HG02884 (cell line): Measurements from ENCODE around the gene MYLK4.
A peak's percentile ranks its signal among the peaks of the same experiment; 100 is the strongest.

Experiments used
- ATAC-seq: cut with Tn5 transposase; IDR thresholded peaks from one replicate; pipeline ENCODE4 v1.9.1; 2021; ENCODE audit warnings: mild to moderate bottlenecking, moderate library complexity; ENCODE audit not compliant: unreplicated experiment

Gene MYLK4

DNA sequence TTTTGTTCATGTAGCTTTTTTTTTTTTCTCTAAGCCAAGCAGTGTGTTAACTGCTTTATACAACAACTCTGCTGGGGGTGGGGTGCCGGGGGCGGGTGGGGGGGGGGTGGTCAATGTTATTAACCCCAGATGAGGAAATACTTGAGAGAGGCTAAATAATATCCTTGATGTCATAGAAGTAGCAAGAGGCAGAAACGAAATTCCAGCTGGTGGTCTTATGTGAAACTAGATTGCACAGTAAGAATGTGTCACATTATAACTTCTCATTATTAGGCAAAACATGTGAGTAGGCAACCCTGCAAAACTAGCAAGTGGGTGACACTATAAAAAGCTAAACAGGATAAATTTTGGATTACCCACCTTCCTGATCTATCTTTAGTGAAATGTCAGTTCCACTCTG is 12.8 kb downstream of the MYLK4 start:
- no peak for ATAC-seq

DNA sequence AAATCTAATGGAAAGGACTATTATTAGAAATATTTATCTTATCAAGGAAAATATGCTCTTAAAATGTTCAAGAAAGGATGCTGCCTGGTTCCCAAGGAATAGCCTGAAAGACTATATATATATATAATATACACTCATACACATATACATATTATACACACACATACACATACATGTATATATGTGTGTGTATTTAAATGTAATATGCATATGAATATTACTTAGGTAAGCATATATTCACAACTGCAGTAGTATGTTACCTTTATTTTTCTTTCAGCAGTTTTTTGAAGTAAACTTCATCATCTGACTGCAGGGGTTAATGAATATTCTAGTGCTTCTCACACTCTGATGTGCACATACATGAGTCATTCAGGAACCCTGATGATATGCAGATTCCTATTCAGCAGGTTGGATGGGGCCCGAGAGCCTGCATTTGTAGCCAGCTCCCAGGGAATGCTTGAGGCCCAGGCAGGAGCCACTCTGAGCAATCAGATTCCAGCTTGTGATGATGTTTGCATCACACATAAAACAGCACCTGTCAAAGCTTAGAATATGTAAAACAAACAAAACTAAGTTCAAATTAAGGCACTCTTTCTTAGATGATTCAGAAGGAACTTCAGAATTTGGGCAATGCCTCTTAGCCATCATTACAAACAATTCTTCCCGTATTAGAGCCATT is 16.1 kb downstream of the MYLK4 start:
- ATAC-seq = no peak

DNA sequence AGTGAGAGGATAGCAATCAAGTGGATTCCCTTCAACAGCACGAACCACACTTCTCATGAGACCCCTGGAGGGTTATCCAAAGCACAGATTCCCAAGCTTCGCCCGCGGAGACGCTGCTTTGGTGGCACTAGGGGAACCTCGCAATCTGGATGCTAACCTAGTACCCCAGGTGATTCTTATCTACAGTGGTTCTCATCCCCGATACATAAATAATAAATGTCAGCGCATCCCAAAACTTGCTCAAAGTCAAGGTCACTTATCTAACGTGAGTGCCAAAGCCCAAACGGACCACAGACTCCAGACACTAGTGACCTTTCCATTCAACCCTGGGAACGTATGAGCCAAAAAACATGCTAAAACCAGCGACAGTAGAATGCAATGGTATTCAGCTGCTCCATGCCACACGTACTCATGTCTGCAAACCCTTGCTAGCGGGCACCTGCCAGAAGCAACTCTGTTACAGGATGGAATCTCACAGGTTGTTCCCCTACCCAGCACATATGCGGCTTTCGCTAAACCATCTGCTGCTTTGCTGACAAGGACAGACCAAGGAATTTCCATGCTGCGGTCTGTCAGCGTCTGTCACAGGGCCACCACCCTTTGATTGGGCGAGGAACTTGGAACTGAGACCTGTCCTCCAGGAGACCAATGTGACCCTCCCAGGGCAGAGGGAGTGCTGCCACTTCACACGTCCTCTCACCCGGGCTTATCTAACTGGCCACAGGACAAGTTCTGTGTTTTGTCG is 16.8 kb downstream of the MYLK4 start:
- ATAC-seq = no peak

GRCh38 chr6:2733324-2733723 is 17.4 kb downstream of the MYLK4 start:
- peak; percentile 98 for ATAC-seq

- no peak for ATAC-seq
These were observed 18.1 kb downstream of the MYLK4 start for GRCh38 chr6:2732503-2733089.

DNA sequence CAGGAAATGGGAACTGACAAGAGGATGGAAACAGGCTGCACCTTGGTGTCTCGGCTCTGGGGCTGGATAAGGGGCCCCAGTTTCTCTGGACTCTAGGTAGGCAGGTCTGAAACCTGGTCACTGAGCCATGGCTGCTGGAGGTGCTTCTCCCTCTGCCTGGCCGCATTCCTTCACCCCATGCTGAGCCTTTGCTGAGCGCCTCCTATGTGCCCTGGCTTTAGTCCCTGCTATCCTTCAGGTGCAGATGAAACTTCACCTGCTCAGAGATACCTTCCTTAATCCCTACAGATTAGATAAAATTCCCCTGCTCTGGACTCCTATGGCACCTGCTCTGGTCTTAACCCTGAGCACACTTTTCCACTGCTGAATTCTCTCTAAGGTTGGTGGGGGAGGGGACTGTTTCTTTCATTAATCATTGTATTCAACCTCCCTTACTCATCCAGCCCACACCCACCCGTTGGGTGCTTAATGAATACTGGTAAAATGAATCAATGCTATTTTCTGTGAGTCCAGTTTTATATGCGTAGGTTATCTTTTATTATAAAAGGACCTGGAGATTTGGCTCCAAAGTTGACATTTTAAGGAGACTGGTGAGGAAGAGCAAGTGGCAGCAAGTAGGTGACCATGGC is 19.3 kb downstream of the MYLK4 start:
- ATAC-seq = no peak

DNA sequence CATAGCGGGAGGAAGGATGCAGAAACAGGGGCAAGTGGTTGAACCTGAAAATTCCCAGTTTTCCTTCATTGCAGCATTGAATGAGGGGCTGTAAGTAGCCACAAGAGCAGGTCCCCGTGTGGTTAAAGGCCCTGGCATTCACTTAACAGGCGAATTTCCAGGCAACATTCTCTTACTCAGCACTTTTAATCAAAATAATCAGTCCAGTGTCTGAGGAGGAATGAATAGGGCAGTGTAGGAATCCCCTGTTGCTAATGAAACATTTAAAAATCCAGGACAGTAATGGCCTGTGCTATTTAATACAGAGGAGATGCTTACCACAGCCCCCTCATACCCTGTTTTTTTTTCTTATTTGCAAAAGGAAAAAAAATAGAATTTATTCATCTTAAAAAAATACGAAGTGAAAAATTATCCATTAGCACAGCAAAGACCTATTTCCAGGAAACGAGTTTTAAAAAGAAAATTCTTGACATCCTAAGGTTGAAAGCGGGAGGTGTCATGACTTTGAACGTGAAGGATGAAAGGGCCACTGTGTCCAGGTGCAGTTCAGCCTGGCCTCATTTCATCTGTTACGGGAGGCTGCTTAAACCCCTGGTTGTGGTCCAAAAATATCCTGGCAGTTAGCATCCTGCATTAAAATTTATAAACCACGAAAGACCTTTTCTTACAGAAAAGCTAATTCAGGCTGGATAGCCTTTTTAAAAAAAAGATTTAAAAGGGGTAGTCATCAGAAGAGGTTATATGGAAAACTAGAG is 20.2 kb downstream of the MYLK4 start:
- no peak for ATAC-seq

DNA sequence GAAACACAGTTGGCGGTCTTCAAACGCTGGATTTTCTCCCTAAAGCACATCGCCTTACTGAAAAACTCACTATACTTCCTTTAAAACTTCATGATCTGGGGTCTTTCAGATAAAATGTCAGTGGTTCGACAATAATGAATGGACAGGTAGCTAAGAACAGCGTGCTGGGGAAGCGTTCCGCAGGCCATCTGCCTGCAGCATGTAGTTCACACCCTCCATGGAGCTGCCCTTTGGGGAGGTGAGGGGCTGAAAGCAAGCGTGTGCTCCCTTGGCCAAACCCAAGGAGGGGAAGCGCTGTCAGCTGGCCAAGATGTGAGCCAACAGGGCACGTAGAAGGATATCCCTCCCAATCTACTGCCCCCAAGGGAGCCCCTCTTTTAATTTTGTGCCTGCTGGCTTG is 20.8 kb downstream of the MYLK4 start:
- ATAC-seq = no peak

- ATAC-seq = peak; percentile 63
These were observed 24.6 kb downstream of the MYLK4 start for GRCh38 chr6:2725999-2726567.

GRCh38 chr6:2725364-2725988 is 25.2 kb downstream of the MYLK4 start:
- ATAC-seq = no peak

DNA sequence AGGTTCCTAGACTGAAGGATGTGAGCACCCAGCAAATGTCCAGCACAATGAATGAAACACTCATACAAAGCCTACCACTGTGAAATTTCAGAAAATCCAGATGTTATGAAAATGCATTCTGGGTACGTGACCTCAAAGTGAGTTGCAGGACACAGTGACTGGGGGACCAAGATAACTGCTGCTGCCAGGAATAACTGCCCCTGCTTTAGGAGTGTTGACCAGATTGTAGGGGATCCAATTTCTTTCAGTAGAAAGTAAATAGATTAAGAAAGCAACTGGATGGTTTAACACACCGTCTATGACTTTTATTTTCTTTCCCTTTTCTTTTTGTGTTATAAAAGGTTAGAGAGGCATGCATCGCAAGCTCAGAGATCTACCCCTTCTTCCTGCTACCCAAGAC is 29.5 kb downstream of the MYLK4 start:
- ATAC-seq = no peak

DNA sequence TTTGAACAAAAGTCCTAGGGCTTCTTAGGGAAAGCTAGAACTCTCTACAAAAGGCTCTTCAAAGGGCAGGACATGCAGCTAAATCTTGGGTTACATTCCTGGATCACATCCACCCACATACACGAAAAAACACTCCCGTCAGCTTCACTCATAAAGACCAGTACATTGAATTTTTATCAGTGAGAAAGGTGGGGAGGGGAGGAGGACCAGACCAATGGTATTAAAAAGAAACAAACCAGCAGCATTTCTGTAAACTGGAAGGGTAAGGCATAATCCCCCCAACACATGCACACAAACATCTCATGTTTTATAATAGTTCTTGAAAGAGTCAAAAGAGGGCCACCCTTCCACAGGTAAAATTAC is 31.6 kb downstream of the MYLK4 start:
- no peak for ATAC-seq

GRCh38 chr6:2718334-2719092 is 32.2 kb downstream of the MYLK4 start:
- no peak for ATAC-seq

GRCh38 chr6:2716936-2717700 is 33.6 kb downstream of the MYLK4 start:
- ATAC-seq = no peak

- no peak for ATAC-seq
These were observed 35.0 kb downstream of the MYLK4 start for GRCh38 chr6:2715737-2716136.

- ATAC-seq = no peak
These were observed 36.4 kb downstream of the MYLK4 start for GRCh38 chr6:2714111-2714895.

DNA sequence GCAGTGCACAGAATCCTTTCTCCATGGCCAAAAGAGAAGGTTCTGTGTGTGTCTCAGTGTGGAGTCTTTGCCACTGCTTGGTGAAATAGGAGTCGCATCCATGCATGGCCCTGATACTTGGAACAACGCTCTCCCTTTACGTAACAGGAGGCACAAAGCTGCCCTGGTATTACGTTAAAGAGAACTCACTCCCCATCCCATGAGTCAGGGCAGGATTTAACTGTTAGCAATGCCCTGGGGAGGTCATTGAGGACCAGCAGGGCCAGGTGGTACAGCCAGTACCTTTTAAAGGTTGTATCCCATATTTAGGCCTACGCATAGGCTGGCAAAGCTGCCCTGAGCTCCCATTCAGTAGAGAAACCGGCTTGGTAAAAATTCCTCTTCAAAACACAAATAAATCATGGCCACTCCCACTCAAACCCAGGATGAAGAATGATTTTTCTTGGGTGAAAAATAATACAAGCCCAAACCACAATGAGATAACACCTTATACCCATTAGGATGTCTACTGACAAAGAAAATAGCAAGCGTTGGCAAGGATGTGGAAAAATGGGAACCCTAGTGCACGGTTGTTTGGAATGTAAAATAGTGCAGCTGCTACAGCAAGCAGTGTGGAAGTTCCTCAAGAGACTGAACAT is 37.1 kb downstream of the MYLK4 start:
- ATAC-seq = no peak

- ATAC-seq = no peak
These were observed 38.6 kb downstream of the MYLK4 start for GRCh38 chr6:2712102-2712501.
